ENCODE data around the gene LAP3.
A peak's percentile ranks its signal among the peaks of the same experiment; 100 is the strongest.
"Not testable (repeated sequence)": the region's sequence is repeated elsewhere in the genome, so short reads cannot be mapped to it uniquely, and the experiment has no call there.

The LAP3 gene

DNA sequence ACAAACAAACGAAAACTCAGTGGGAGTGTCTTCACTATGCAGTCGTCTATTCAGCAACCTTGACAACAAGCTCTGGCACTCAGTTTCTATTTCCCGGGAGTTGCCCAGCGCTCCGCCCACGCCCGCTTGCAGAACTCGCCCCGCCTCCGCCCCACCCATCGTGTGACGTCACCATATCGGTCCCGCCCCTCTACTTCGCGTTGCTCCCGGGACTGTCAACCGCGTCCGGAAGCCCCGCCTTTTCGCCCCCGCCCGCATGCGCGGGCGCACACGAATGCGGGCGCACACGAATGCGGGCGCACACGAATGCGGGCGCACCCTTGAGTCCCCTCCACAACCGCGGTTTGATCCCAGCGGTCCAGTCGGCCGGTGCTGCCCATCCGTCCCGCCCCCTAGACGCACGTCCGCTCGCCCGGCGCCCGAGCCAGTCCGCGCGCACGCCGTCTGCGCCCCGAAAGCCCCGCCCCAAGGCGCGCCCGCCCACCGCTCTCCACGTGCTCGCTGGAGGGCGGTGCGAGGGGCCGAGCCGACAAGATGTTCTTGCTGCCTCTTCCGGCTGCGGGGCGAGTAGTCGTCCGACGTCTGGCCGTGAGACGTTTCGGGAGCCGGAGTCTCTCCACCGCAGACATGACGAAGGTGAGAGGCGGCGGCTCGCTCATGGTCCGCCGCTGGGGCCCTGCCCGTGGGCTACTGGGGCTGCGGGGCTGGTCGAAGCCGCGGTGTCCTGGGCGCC is at the start of gene LAP3:
Gene LAP3 (plus strand): TSS at position 267 of the 733 bp plus-strand sequence. CDS start 268 bp downstream, at position 535.
- DNase-seq (ENCODE audit: low read depth in 3 of 3) = peak; percentile 98 to 100 (median 99)

GRCh38 chr4:17528551-17529165 is 48.3 kb upstream of the LAP3 start:
- DNase-seq (ENCODE audit: low read depth in 3 of 3) = no peak

GRCh38 chr4:17531538-17532285 is 45.3 kb upstream of the LAP3 start:
- DNase-seq (ENCODE audit: low read depth in 3 of 3) = no peak

- no peak for DNase-seq (ENCODE audit: low read depth in 3 of 3)
These were observed 42.3 kb upstream of the LAP3 start for GRCh38 chr4:17534705-17535104.

DNA sequence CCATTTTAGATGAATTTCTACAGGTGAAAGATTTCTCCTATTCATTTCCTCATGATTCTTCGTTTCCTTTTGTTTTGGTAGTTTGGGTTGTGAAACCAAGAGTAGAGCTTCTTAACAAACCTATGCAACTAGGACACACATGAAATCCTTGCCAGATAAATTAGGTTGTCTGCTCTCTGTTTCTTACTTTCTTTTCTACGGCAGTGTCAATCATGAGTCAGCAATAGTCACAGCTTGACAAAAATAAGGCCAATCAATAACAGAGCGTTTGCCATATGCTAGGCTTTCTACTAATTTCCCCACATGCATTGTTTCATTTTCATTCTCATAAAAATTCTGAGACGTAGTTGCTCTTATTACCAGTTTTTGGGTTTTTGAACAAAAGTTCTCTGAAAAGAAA is 41.8 kb upstream of the LAP3 start:
- no peak for DNase-seq (ENCODE audit: low read depth in 3 of 3)

DNA sequence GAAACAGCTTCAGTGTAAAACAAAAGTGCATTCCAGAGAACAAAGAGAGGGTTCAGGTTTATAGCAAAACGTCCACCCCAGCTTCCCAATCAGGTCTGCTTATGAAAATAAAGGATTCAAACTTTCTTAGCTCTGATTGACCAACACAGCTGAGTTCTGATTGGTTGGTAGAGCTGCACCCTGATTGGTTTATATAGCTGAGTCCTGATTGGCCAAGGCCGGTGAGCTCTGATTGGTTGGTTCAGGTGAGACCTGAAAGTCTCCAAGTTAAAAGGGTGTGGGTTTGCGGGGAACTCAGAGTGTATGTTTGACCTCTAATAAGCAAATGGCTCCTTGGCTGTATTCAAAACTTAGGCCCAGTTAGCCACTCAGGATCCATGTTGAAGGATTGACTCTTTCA is 41.1 kb upstream of the LAP3 start:
- DNase-seq (ENCODE audit: low read depth in 3 of 3) = no peak

DNA sequence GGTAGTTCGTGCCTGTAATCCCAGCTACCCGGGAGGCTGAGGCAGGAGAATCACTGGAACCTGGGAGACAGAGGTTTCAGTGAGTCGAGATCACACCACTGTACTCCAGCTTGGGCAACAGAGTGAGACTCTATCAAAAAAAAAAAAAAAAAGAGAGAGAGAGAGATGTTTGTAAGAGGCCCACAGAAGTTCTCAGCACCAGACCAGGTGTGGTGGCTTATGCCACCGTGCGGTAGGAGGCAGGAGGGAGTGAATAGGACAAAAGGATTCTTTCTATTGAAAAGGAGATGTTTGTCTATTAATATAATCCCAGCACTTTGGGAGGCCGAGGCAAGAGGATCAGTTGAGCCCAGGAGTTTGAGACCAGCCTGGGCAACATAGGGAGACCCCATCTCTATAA is 39.9 kb upstream of the LAP3 start:
- not testable (repeated sequence) for DNase-seq (ENCODE audit: low read depth in 3 of 3)

GRCh38 chr4:17544205-17544604 is 32.8 kb upstream of the LAP3 start:
- DNase-seq (ENCODE audit: low read depth in 3 of 3) = no peak

GRCh38 chr4:17544831-17545234 is 32.2 kb upstream of the LAP3 start:
- no peak for DNase-seq (ENCODE audit: low read depth in 3 of 3)

DNA sequence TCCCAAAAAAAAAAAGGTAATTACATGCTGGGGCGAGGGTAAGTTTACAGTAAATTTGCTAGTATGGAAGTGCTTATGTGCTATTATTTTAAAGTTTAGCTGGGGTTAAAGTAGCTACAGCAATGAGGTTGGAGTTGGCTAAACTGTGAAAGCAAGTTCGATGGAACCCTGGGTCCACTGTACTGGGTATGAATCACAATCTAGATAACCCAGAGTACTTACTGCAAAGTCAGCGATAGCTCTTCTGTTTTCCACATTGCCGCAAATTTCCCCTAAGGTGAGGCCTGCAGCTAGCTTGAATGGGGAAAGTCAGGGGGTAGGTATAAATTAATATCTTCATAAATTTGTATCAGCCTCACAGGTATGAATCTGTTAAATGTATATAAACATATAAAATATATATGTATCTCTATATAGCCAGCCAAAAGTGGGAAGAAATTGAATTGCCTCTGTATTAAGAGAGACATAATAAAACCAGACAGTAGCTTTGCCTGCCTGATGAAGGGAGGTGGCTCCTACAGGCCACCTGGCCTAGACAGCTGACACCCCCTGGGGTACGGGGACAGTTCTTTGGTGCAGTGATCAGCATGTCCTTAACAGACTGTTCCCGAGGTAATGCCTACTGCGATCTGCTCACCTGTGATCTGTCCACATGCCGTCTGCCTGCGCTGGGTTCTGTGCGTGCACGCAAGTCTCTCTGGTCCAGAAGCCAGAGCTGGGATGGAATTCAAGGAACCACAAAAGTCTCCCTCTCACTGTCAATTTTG is 31.4 kb upstream of the LAP3 start:
- no peak for DNase-seq (ENCODE audit: low read depth in 3 of 3)

DNA sequence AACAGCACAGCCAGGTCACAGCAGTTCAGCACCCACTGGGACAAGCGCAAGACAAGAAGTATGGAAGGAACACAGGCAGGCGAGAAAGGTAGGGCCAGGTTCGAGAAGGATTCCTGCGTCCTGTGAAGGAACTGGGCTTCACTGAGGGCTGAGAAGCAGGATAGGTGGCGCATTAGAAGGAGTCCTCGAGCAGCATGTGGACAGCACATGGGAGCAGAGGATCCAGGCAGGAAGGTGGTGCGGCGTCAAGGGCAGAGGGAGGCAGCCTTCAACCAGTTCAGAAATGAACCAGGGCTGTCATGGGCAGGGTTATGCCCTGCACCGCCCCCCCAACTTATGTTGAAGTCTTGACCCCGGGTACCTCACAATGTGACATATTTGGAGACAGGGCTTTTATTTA is 30.8 kb upstream of the LAP3 start:
- DNase-seq (ENCODE audit: low read depth in 3 of 3) = no peak

- no peak for DNase-seq (ENCODE audit: low read depth in 3 of 3)
These were observed 30.3 kb upstream of the LAP3 start for GRCh38 chr4:17546678-17547077.

GRCh38 chr4:17550549-17550948 is 26.4 kb upstream of the LAP3 start:
- no peak for DNase-seq (ENCODE audit: low read depth in 3 of 3)

DNA sequence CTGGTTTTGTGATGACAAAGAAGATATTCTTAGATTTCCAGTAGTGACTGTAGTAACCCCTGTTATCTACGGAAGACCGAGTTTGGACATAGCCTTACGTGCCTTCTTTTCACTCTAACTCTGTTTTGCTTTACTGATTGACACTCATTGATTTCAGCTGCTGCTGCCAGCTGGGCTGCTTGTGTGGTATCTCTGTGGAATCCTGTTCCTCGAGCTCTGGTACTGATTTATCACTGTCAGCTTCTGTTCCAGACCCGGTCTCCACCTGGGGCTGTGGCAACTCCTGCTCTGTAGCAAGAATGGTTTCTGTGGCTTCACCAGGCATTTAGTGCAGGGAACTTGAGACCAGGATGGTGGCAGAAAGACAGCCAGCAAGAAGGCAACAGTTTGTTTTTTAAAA is 24.6 kb upstream of the LAP3 start:
- no peak for DNase-seq (ENCODE audit: low read depth in 3 of 3)

- no peak for DNase-seq (ENCODE audit: low read depth in 3 of 3)
These were observed 22.4 kb upstream of the LAP3 start for GRCh38 chr4:17554568-17554967.

DNA sequence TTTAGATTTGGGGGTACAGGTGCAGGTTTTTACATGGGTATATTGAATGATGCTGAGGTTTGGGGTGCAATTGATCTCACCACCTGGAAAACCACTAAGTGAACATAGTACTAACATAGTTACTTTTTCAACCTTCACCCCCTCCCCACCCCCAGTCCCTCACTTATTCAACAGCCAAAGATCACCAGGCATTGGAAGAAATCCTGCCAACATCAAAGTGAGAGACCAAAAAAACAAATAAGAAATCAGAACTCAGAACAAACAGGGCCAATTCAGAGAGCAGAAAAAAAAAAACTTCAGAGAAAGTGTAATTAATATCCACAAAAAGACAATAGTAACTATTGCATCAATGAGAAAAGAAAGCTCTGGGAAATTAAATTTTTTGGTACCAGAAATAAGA is 20.5 kb upstream of the LAP3 start:
- no peak for DNase-seq (ENCODE audit: low read depth in 3 of 3)

DNA sequence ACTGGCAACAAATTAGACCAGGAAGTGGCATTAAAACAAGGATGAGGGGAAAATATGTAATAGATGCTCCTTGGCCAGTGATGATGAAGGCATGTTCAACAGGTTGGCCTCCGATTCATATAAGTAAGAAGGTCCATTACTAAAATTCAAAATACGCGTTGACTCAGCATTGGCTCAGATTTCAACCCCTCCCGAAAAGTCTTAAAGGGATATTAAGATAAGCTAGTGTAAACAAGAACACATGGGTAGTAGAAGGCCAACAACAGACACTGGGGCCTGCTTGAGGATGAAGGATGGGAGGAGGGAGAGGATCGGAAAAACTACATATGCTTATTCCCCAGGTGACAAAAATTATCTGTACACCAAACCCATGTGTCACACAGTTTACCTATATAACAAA is 19.1 kb upstream of the LAP3 start:
- DNase-seq (ENCODE audit: low read depth in 3 of 3) = no peak

DNA sequence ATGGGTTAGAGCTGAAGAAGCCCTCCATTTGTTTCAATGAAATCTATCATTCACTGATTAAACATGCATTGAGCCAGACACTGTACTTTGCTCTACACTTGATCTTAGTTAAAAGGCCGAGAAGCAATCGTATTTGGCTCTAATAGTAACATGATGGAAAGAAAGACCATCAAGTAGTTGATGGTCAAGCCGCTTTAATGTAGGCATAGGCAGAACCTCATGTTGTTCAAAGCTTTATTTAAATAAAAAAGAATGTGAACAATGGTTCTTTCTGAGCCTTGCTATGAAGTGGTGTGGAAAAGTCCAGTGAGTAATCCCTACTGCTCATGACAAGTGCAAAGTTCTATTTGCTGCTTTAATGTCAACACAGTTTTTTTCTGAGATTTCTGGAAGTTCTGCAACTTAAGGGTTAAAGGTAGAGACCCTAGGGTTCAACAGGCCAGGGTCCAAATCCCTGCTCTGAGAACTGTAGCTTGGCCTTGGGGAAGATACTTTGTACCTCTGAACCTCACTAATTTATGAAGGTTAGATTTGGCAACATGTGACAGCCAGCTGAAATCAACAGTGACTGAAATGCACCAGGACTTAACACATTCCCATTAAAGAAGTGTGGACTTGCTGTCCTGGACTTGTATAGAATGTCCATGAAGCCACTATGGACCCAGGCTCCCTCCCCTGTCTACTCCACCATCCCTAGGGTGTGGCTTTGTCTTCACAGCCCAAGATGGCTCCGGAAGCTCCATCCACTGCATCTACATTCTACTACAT is 17.9 kb upstream of the LAP3 start:
- DNase-seq (ENCODE audit: low read depth in 3 of 3) = no peak

DNA sequence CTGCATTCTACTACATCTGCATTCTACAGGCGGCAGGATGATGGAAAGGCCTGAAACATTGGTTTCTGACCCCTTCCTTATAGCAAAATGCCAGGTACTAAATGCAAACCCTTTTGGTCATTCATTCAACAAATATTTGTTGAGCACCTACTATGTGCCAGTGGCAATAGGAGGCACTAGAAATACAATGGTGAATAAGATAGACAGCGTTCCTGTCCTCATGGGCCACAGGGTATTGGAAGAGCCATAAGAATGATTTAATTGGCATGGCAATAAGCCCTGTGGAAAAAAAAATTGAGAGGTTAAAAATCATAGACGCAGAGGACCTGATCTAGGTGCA is 17.3 kb upstream of the LAP3 start:
- no peak for DNase-seq (ENCODE audit: low read depth in 3 of 3)

- no peak for DNase-seq (ENCODE audit: low read depth in 3 of 3)
These were observed 16.8 kb upstream of the LAP3 start for GRCh38 chr4:17560065-17560673.
